ENCODE results near the gene BEST4. TPM values are rescaled to one million over a fixed set of nuclear protein-coding genes. Genes with fewer than 3 reads are reported as not detected.
A peak's percentile ranks its signal among the peaks of the same experiment; 100 is the strongest.

Gene BEST4
- polyA plus RNA-seq, 1 donor (not counting 4 experiments of a cell fraction or from before 2014, with no cell fraction given) = 0.14 TPM

- dilution Hi-C loops (cut with MboI; ENCODE audit: extremely low pct_ligation_motif_present, low sequenced_read_pairs) = no loop called here
- Histone ChIP-seq H3K4me1 (ENCODE audit: control insufficient read depth, extremely low read depth, insufficient read depth, low read length) (peaks cover 53% of the 10 kb centered on the region), H3K4me3 (ENCODE audit: control insufficient read depth in 2 of 3, extremely low read depth in 1 of 3, insufficient read depth in 2 of 3, low read depth in 1 of 3, low read length in 3 of 3) (no peak overlapping the region), H3K9ac (ENCODE audit: control insufficient read depth, extremely low read depth, insufficient read depth, low read length) (no peak overlapping the region), H3K27ac (ENCODE audit: control insufficient read depth, insufficient read depth, low read length) (no peak overlapping the region), H4K20me1 (ENCODE audit: control insufficient read depth, extremely low read depth, insufficient read depth, low read length) (no peaks in the 10 kb centered on the region), H3K4me2 (ENCODE audit: control insufficient read depth, extremely low read depth, insufficient read depth, low read depth, low read length) (no peak overlapping the region), H3K27me3 (ENCODE audit: control insufficient read depth, extremely low read depth, insufficient read depth, low read length) (no peaks in the 10 kb centered on the region), H2AFZ (ENCODE audit: control insufficient read depth, low read length) (no peak overlapping the region), H3K36me3 (ENCODE audit: control insufficient read depth in 2 of 2, extremely low read depth in 1 of 2, insufficient read depth in 2 of 2, low read length in 2 of 2) (peaks cover 10 to 39% of the 10 kb centered on the region in 2 experiments), H3K9me1 (ENCODE audit: control insufficient read depth, extremely low read depth, insufficient read depth, low read length) (no peaks in the 10 kb centered on the region), H3K79me2 (ENCODE audit: control insufficient read depth, insufficient read depth, low read length) (no peaks in the 10 kb centered on the region), H3K9me3 (ENCODE audit: control insufficient read depth, low read depth, low read length) (no peaks in the 10 kb centered on the region)
- DNase-seq (ENCODE audit: low read depth, low spot score) (no peak), FAIRE-seq (no peak)
- TF ChIP-seq EZH2 (IDR thresholded peaks at IDR 0.05; ENCODE audit: low read length) = no peak
- TF ChIP-seq, protein P1, sequence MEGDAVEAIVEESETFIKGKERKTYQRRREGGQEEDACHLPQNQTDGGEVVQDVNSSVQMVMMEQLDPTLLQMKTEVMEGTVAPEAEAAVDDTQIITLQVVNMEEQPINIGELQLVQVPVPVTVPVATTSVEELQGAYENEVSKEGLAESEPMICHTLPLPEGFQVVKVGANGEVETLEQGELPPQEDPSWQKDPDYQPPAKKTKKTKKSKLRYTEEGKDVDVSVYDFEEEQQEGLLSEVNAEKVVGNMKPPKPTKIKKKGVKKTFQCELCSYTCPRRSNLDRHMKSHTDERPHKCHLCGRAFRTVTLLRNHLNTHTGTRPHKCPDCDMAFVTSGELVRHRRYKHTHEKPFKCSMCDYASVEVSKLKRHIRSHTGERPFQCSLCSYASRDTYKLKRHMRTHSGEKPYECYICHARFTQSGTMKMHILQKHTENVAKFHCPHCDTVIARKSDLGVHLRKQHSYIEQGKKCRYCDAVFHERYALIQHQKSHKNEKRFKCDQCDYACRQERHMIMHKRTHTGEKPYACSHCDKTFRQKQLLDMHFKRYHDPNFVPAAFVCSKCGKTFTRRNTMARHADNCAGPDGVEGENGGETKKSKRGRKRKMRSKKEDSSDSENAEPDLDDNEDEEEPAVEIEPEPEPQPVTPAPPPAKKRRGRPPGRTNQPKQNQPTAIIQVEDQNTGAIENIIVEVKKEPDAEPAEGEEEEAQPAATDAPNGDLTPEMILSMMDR (optimal IDR thresholded peaks at IDR 0.05 in 1 of 3, IDR thresholded peaks at IDR 0.05 in 1 of 3, conservative IDR thresholded peaks at IDR 0.05 in 1 of 3; ENCODE audit: extremely low read depth in 1 of 3, insufficient read depth in 2 of 3, low read length in 3 of 3) = no peak
These were observed 22.3 kb upstream of the BEST4 start for GRCh38 chr1:44810101-44810761.

DNA sequence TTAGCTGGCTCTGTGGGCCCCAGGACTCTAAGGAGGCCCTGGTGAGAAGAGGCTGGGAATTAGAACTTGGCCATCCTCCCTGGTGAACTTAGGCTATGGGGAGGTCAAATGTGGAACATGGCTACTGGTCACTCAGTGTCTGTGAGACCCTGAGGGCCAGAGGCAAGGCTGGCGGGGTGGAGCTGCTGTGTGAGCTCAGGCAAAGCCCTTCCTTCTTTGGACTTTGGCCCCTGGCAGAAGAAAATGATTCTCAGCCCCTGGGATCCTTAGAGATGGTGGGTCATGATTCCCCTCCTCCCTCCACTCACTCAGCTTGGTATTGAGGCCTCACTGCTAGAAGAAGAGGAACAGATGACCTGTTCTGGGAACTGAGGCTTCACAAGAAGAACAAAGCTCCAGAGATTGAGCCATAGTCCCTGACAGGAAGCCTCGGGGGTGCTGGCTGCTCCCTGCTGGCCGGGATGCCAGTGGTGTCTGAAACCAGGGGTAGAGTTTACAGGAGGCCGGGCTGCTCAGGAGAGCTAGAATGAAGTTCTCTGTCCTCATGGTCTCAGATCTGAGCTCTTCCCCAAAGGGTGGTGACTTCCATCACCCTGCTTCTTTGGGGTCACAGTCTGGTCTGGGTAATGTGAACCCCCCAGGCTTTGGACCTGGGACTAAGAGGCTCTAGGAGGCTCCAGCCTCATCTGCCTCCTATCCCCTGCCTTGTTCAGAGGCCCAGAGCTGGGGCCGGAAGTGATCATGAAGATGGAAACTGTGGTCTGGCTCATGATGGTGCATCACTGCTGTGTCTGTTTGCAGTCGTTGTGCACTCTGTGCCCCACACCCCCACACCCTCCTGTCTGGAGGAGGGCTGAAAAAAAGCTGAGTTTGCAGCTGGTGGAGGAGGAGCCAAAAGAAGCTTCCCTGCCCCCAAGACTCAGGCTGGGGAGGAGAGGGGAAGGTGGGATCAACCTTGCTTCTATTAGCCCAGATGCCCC, 21.3 kb upstream of the BEST4 start:
- Histone ChIP-seq H3K27ac (ENCODE audit: control insufficient read depth, insufficient read depth, low read length) (peak overlapping the region; percentile 95), H3K4me1 (ENCODE audit: control insufficient read depth, extremely low read depth, insufficient read depth, low read length) (peaks cover 46% of the 10 kb centered on the region), H3K9me1 (ENCODE audit: control insufficient read depth, extremely low read depth, insufficient read depth, low read length) (no peaks in the 10 kb centered on the region), H3K4me3 (ENCODE audit: control insufficient read depth in 2 of 3, extremely low read depth in 1 of 3, insufficient read depth in 2 of 3, low read depth in 1 of 3, low read length in 3 of 3) (no peak overlapping the region), H2AFZ (ENCODE audit: control insufficient read depth, low read length) (no peak overlapping the region), H4K20me1 (ENCODE audit: control insufficient read depth, extremely low read depth, insufficient read depth, low read length) (no peaks in the 10 kb centered on the region), H3K4me2 (ENCODE audit: control insufficient read depth, extremely low read depth, insufficient read depth, low read depth, low read length) (peak overlapping the region; percentile 81), H3K79me2 (ENCODE audit: control insufficient read depth, insufficient read depth, low read length) (peaks cover 3% of the 10 kb centered on the region), H3K36me3 (ENCODE audit: control insufficient read depth in 2 of 2, extremely low read depth in 1 of 2, insufficient read depth in 2 of 2, low read length in 2 of 2) (peaks cover 13 to 42% of the 10 kb centered on the region in 2 experiments), H3K9ac (ENCODE audit: control insufficient read depth, extremely low read depth, insufficient read depth, low read length) (peak overlapping the region; percentile 78), H3K27me3 (ENCODE audit: control insufficient read depth, extremely low read depth, insufficient read depth, low read length) (no peaks in the 10 kb centered on the region), H3K9me3 (ENCODE audit: control insufficient read depth, low read depth, low read length) (no peaks in the 10 kb centered on the region)
- dilution Hi-C loops (cut with MboI; ENCODE audit: extremely low pct_ligation_motif_present, low sequenced_read_pairs) = no loop called here
- TF ChIP-seq, protein P1 (optimal IDR thresholded peaks at IDR 0.05 in 1 of 3, IDR thresholded peaks at IDR 0.05 in 1 of 3, conservative IDR thresholded peaks at IDR 0.05 in 1 of 3; ENCODE audit: extremely low read depth in 1 of 3, insufficient read depth in 2 of 3, low read length in 3 of 3) = no peak
- no peak for TF ChIP-seq EZH2 (IDR thresholded peaks at IDR 0.05; ENCODE audit: low read length)
- DNase-seq (ENCODE audit: low read depth, low spot score) (no peak), FAIRE-seq (peak; percentile 34)

Data from keratinocyte (primary cell).